Trophoblast cell (in vitro differentiated cells and primary cell): ENCODE results near the gene EPHA1.
A peak's percentile ranks its signal among the peaks of the same experiment; 100 is the strongest.
"Not testable (repeated sequence)": the region's sequence is repeated elsewhere in the genome, so short reads cannot be mapped to it uniquely, and the experiment has no call there.

Experiments used
- DNase-seq, 2 donors: peaks; one replicate each; pipeline ENCODE4 v3.0.0-alpha.2; 2016
- H2AFZ ChIP-seq: 2 replicates; pipeline ENCODE4 v1.6.1; 2013; ENCODE audit warnings: low read length, moderate library complexity, mild to moderate bottlenecking; ENCODE audit not compliant: insufficient read depth, poor library complexity
- H2AK5ac ChIP-seq: 2 replicates; pipeline ENCODE4 v1.6.1; 2013; ENCODE audit warnings: mild to moderate bottlenecking, low read length
- H2BK120ac ChIP-seq: 2 replicates; pipeline ENCODE4 v1.6.1; 2013; ENCODE audit warnings: low read length, mild to moderate bottlenecking, moderate library complexity; ENCODE audit not compliant: insufficient read depth, poor library complexity
- H2BK12ac ChIP-seq: 2 replicates; pipeline ENCODE4 v1.6.1; 2013; ENCODE audit warnings: mild to moderate bottlenecking, low read length, moderate library complexity
- H2BK5ac ChIP-seq: 2 replicates; pipeline ENCODE4 v1.6.1; 2013; ENCODE audit warnings: low read length, low read depth, moderate library complexity, mild to moderate bottlenecking; ENCODE audit not compliant: poor library complexity
- H3K14ac ChIP-seq: 2 replicates; pipeline ENCODE4 v1.6.1; 2013; ENCODE audit warnings: mild to moderate bottlenecking, low read length
- H3K18ac ChIP-seq: 2 replicates; pipeline ENCODE4 v1.6.1; 2013; ENCODE audit warnings: mild to moderate bottlenecking, low read length
- H3K23ac ChIP-seq: 2 replicates; pipeline ENCODE4 v1.6.1; 2013; ENCODE audit warnings: low read length
- H3K27ac ChIP-seq: 2 replicates; pipeline ENCODE4 v1.5.1; 2013; ENCODE audit warnings: low read depth, mild to moderate bottlenecking, inconsistent platforms, low read length, moderate library complexity
- H3K27me3 ChIP-seq: 2 replicates; pipeline ENCODE4 v1.6.1; 2013; ENCODE audit warnings: inconsistent platforms, mild to moderate bottlenecking, low read length, moderate library complexity; ENCODE audit not compliant: insufficient read depth
- H3K36me3 ChIP-seq, 2 experiments: 1 replicate in 1 of 2; 2 replicates in 1 of 2; pipeline ENCODE4 v1.6.1; 2013; ENCODE audit warnings: low read length in 2 of 2, mild to moderate bottlenecking in 2 of 2, moderate library complexity in 1 of 2; ENCODE audit not compliant: insufficient read depth in 2 of 2, control insufficient read depth in 1 of 2
- H3K4ac ChIP-seq: 2 replicates; pipeline ENCODE4 v1.6.1; 2013; ENCODE audit warnings: low read depth, mild to moderate bottlenecking, low read length, moderate library complexity
- H3K4me1 ChIP-seq, 2 experiments: 1 replicate in 1 of 2; 2 replicates in 1 of 2; pipeline ENCODE4 v1.6.1; 2013; ENCODE audit warnings: low read length in 2 of 2, mild to moderate bottlenecking in 2 of 2, moderate library complexity in 1 of 2; ENCODE audit not compliant: insufficient read depth in 2 of 2, control insufficient read depth in 1 of 2
- H3K4me2 ChIP-seq: 2 replicates; pipeline ENCODE4 v1.6.1; 2013; ENCODE audit warnings: inconsistent platforms, mild to moderate bottlenecking, low read length, moderate library complexity
- H3K4me3 ChIP-seq: 2 replicates; pipeline ENCODE4 v1.5.1; 2013; ENCODE audit warnings: mild to moderate bottlenecking, low read depth, low read length, inconsistent platforms
- H3K79me1 ChIP-seq: one replicate; pipeline ENCODE4 v1.6.1; 2013; ENCODE audit warnings: low read length
- H3K79me2 ChIP-seq: 2 replicates; pipeline ENCODE4 v1.6.1; 2013; ENCODE audit warnings: low read length, mild to moderate bottlenecking; ENCODE audit not compliant: control insufficient read depth, insufficient read depth, poor library complexity
- H3K9ac ChIP-seq: 2 replicates; pipeline ENCODE4 v1.6.1; 2013; ENCODE audit warnings: mild to moderate bottlenecking, low read length
- H3K9me3 ChIP-seq: 2 replicates; pipeline ENCODE4 v1.6.1; 2013; ENCODE audit warnings: low read depth, mild to moderate bottlenecking, control low read depth, inconsistent platforms, low read length; ENCODE audit not compliant: insufficient read depth
- H4K12ac ChIP-seq: 2 replicates; pipeline ENCODE4 v1.6.1; 2013; ENCODE audit warnings: low read depth, mild to moderate bottlenecking, low read length, moderate library complexity
- H4K8ac ChIP-seq: 2 replicates; pipeline ENCODE4 v1.6.1; 2013; ENCODE audit warnings: low read depth, mild to moderate bottlenecking, low read length, moderate library complexity
- H4K91ac ChIP-seq: one replicate; pipeline ENCODE4 v1.6.1; 2013; ENCODE audit warnings: low read depth, mild to moderate bottlenecking, low read length, moderate library complexity
- WGBS: extraction: QIAGEN DNeasy Blood & Tissue Kit; methylation state at CpG from one replicate; pipeline ENCODE4 v1.1.7; 2013; ENCODE audit warnings: missing lambda C conversion rate; ENCODE audit not compliant: insufficient read length, insufficient coverage; ENCODE audit errors: extremely low coverage; 5-methylcytosine and 5-hydroxymethylcytosine counted together

EPHA1 gene

GRCh38 chr7:143402233-143402632, 6.4 kb downstream of the EPHA1 start:
- peaks cover 12 to 13% of the 10 kb centered on the region in 2 experiments for H3K4me1 ChIP-seq
- H3K36me3 ChIP-seq = peaks cover 39 to 46% of the 10 kb centered on the region in 2 experiments
- H3K18ac ChIP-seq, H3K23ac ChIP-seq, H4K12ac ChIP-seq, DNase-seq, H2AK5ac ChIP-seq, H2BK5ac ChIP-seq, H2BK12ac ChIP-seq, H3K4me3 ChIP-seq, H3K4ac ChIP-seq, H2BK120ac ChIP-seq, H4K8ac ChIP-seq, H3K14ac ChIP-seq, H4K91ac ChIP-seq, H3K9me3 ChIP-seq, H3K27me3 ChIP-seq, H3K79me2 ChIP-seq, H3K79me1 ChIP-seq, H3K9ac ChIP-seq, H3K27ac ChIP-seq, H3K4me2 ChIP-seq, H2AFZ ChIP-seq: not testable (repeated sequence)
- no CpG with 5 or more reads among the region's 4 CpGs for WGBS

DNA sequence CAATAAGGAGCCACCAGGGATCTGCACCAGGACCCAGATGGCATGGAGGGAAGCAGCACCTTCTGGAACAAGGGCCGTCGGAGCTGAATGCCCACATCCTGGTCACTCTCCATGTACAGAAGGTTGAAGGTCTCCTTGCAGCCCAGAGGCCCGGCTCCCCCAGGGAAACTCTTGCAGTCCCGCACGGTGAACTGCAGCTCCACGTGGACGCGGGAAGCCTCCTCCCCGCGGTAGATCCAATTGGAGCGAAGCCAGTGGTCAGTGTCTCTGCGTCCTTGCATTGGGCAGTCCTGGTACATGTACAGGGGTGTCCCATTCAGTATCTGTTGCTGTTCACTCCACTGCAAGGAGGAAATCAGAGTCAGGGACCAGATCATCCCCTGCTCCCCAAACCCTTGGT, 7.4 kb downstream of the EPHA1 start:
- H4K12ac ChIP-seq = no peak overlapping the region
- H3K27me3 ChIP-seq = no peaks in the 10 kb centered on the region
- no peak overlapping the region for H4K91ac ChIP-seq
- DNase-seq = no peak
- peaks cover 47 to 55% of the 10 kb centered on the region in 2 experiments for H3K36me3 ChIP-seq
- no CpG with 5 or more reads among the region's 12 CpGs for WGBS
- no peak overlapping the region for H2AK5ac ChIP-seq
- H3K4me1 ChIP-seq = peaks cover 4 to 6% of the 10 kb centered on the region in 2 experiments
- H3K4ac ChIP-seq = no peak overlapping the region
- no peak overlapping the region for H3K23ac ChIP-seq
- no peak overlapping the region for H3K4me3 ChIP-seq
- peak overlapping the region; percentile 36 for H3K18ac ChIP-seq
- no peak overlapping the region for H3K14ac ChIP-seq
- H2BK120ac ChIP-seq = no peak overlapping the region
- no peak overlapping the region for H4K8ac ChIP-seq
- H3K4me2 ChIP-seq = no peak overlapping the region
- H2BK5ac ChIP-seq = no peak overlapping the region
- H2AFZ ChIP-seq = no peak overlapping the region
- H3K27ac ChIP-seq = no peak overlapping the region
- no peaks in the 10 kb centered on the region for H3K79me2 ChIP-seq
- H3K79me1 ChIP-seq = no peaks in the 10 kb centered on the region
- no peaks in the 10 kb centered on the region for H3K9me3 ChIP-seq
- H2BK12ac ChIP-seq = no peak overlapping the region
- no peak overlapping the region for H3K9ac ChIP-seq

GRCh38 chr7:143399642-143400041, 9.0 kb downstream of the EPHA1 start:
- Histone ChIP-seq H3K27me3 (no peaks in the 10 kb centered on the region), H2BK120ac (no peak overlapping the region), H3K23ac (no peak overlapping the region), H2AFZ (no peak overlapping the region), H3K9me3 (peaks cover 1% of the 10 kb centered on the region), H3K36me3 (peaks cover 58 to 66% of the 10 kb centered on the region in 2 experiments), H4K91ac (no peak overlapping the region), H3K14ac (no peak overlapping the region), H2AK5ac (no peak overlapping the region), H3K4me1 (no peaks in the 10 kb centered on the region), H3K9ac (no peak overlapping the region), H3K79me1 (no peaks in the 10 kb centered on the region), H3K4me3 (no peak overlapping the region), H3K4me2 (no peak overlapping the region), H3K4ac (no peak overlapping the region), H4K8ac (no peak overlapping the region), H3K79me2 (no peaks in the 10 kb centered on the region), H2BK5ac (no peak overlapping the region), H4K12ac (no peak overlapping the region), H3K27ac (no peak overlapping the region), H3K18ac (no peak overlapping the region), H2BK12ac (no peak overlapping the region)
- DNase-seq = no peak
- no CpG with 5 or more reads among the region's 20 CpGs for WGBS

GRCh38 chr7:143399151-143399550, 9.5 kb downstream of the EPHA1 start:
- no peak overlapping the region for H3K18ac ChIP-seq
- no peak overlapping the region for H3K27ac ChIP-seq

More at GRCh38 chr7:143399151-143399550, 9.5 kb downstream of the EPHA1 start:
- Histone ChIP-seq H2AK5ac (no peak overlapping the region), H3K9ac (no peak overlapping the region), H3K79me1 (no peaks in the 10 kb centered on the region), H2BK120ac (no peak overlapping the region), H3K4me3 (no peak overlapping the region), H3K4me2 (no peak overlapping the region), H2AFZ (no peak overlapping the region), H3K14ac (no peak overlapping the region), H3K4me1 (no peaks in the 10 kb centered on the region), H4K8ac (no peak overlapping the region), H3K9me3 (peaks cover 1% of the 10 kb centered on the region), H3K36me3 (peaks cover 61 to 68% of the 10 kb centered on the region in 2 experiments), H4K91ac (no peak overlapping the region), H2BK5ac (no peak overlapping the region), H3K4ac (no peak overlapping the region), H3K27me3 (no peaks in the 10 kb centered on the region), H3K79me2 (no peaks in the 10 kb centered on the region), H4K12ac (no peak overlapping the region), H3K23ac (no peak overlapping the region), H2BK12ac (no peak overlapping the region)
- DNase-seq = no peak
- no CpG with 5 or more reads among the region's 8 CpGs for WGBS
